Fibroblast of skin of right quadriceps (primary cell): ENCODE data around the gene PCBD1.
"Not testable (repeated sequence)": the region's sequence is repeated elsewhere in the genome, so short reads cannot be mapped to it uniquely, and the experiment has no call there.

Experiments
- DNase-seq: peaks from one replicate; pipeline ENCODE4 v3.0.0-alpha.2; 2013

PCBD1 gene

GRCh38 chr10:70861495-70862197 lies 26.7 kb downstream of the PCBD1 start:
- DNase-seq = not testable (repeated sequence)

- no peak for DNase-seq
Measured at GRCh38 chr10:70858759-70859158, 29.6 kb downstream of the PCBD1 start.

- no peak for DNase-seq
Measured at GRCh38 chr10:70856454-70856853, 31.9 kb downstream of the PCBD1 start.

- no peak for DNase-seq
Measured at GRCh38 chr10:70853457-70853856, 34.9 kb downstream of the PCBD1 start.

GRCh38 chr10:70853038-70853437 lies 35.3 kb downstream of the PCBD1 start:
- DNase-seq = no peak

- DNase-seq = no peak
Measured at GRCh38 chr10:70851597-70852475, 36.5 kb downstream of the PCBD1 start.

- DNase-seq = peak; percentile 39
Measured at GRCh38 chr10:70850097-70850496, 38.3 kb downstream of the PCBD1 start.

- DNase-seq = peak; percentile 97
Measured at GRCh38 chr10:70849582-70850016, 38.8 kb downstream of the PCBD1 start.

- DNase-seq = no peak
Measured at GRCh38 chr10:70847659-70848360, 40.6 kb downstream of the PCBD1 start.

GRCh38 chr10:70846795-70847194 lies 41.6 kb downstream of the PCBD1 start:
- no peak for DNase-seq

GRCh38 chr10:70845816-70846215 lies 42.5 kb downstream of the PCBD1 start:
- DNase-seq = no peak

GRCh38 chr10:70845256-70845655 lies 43.1 kb downstream of the PCBD1 start:
- no peak for DNase-seq

- no peak for DNase-seq
Measured at GRCh38 chr10:70843776-70844489, 44.4 kb downstream of the PCBD1 start.

- no peak for DNase-seq
Measured at GRCh38 chr10:70843333-70843732, 45.0 kb downstream of the PCBD1 start.

GRCh38 chr10:70840836-70841235 lies 47.5 kb downstream of the PCBD1 start:
- no peak for DNase-seq

- no peak for DNase-seq
Measured at GRCh38 chr10:70838270-70838805, 50.0 kb downstream of the PCBD1 start.

- no peak for DNase-seq
Measured at GRCh38 chr10:70837660-70838059, 50.7 kb downstream of the PCBD1 start.

GRCh38 chr10:70836319-70836718 lies 52.0 kb downstream of the PCBD1 start:
- DNase-seq = no peak

GRCh38 chr10:70834441-70835151 lies 53.8 kb downstream of the PCBD1 start:
- DNase-seq = no peak

- DNase-seq = no peak
Measured at GRCh38 chr10:70834021-70834420, 54.3 kb downstream of the PCBD1 start.

- DNase-seq = no peak
Measured at GRCh38 chr10:70833601-70834000, 54.8 kb downstream of the PCBD1 start.
